GM19238 (cell line): ENCODE data around the gene COPA.
"Not testable (repeated sequence)": the region's sequence is repeated elsewhere in the genome, so short reads cannot be mapped to it uniquely, and the experiment has no call there.

Experiments used
- DNase-seq: peaks from one replicate; pipeline ENCODE4 v3.0.0; 2011; ENCODE audit warnings: low spot score; ENCODE audit not compliant: insufficient read length

COPA gene

GRCh38 chr1:160342953-160343869 is at the start of gene COPA, which contains the start of gene NCSTN:
COPA (minus strand) TSS chr1:160343250; CDS start chr1:160343170, 80 bp downstream.
NCSTN (plus strand) TSS chr1:160343383; CDS start chr1:160343397, 14 bp downstream.
- DNase-seq: peak; percentile 81

GRCh38 chr1:160388406-160388805 is 45.4 kb upstream of the COPA start:
- not testable (repeated sequence) for DNase-seq

- not testable (repeated sequence) for DNase-seq
These were observed 41.8 kb upstream of the COPA start for GRCh38 chr1:160384812-160385211.

GRCh38 chr1:160377585-160378206 is 34.6 kb upstream of the COPA start:
- DNase-seq: no peak

- peak; percentile 54 for DNase-seq
These were observed 33.6 kb upstream of the COPA start for GRCh38 chr1:160376525-160377131.

GRCh38 chr1:160375788-160376524 is 32.9 kb upstream of the COPA start:
- DNase-seq: no peak

GRCh38 chr1:160374306-160375110 is 31.5 kb upstream of the COPA start:
- DNase-seq: no peak

- DNase-seq: no peak
These were observed 30.6 kb upstream of the COPA start for GRCh38 chr1:160373696-160374095.

GRCh38 chr1:160371756-160372155 is 28.7 kb upstream of the COPA start:
- no peak for DNase-seq

GRCh38 chr1:160371346-160371631 is 28.2 kb upstream of the COPA start:
- no peak for DNase-seq

GRCh38 chr1:160370561-160371345 is 27.7 kb upstream of the COPA start:
- DNase-seq: no peak

GRCh38 chr1:160369087-160369486 is 26.0 kb upstream of the COPA start:
- DNase-seq: no peak

GRCh38 chr1:160367934-160368923 is 25.2 kb upstream of the COPA start:
- DNase-seq: no peak

- no peak for DNase-seq
These were observed 24.5 kb upstream of the COPA start for GRCh38 chr1:160367516-160367900.

GRCh38 chr1:160366731-160367515 is 23.9 kb upstream of the COPA start, which contains the start of gene NHLH1:
NHLH1 (plus strand) TSS chr1:160367071; CDS start chr1:160370732, 3,661 bp downstream.
- DNase-seq: no peak

- DNase-seq: no peak
These were observed 22.3 kb upstream of the COPA start for GRCh38 chr1:160365325-160365724.

- no peak for DNase-seq
These were observed 21.1 kb upstream of the COPA start for GRCh38 chr1:160363951-160364735.
